HG02973 (cell line): ENCODE measurements around the gene CCDC194.

Experiments
- ATAC-seq: cut with Tn5 transposase; IDR thresholded peaks from one replicate; pipeline ENCODE4 v1.9.1; 2021; ENCODE audit warnings: moderate library complexity; ENCODE audit not compliant: unreplicated experiment

Gene CCDC194

GRCh38 chr19:17406046-17406886 is 12.3 kb upstream of the CCDC194 start:
- peak; percentile 22 for ATAC-seq

GRCh38 chr19:17405250-17406045 is 11.5 kb upstream of the CCDC194 start, which contains the start of gene BST2:
Gene BST2 (minus strand): TSS chr19:17405630. CDS start chr19:17405575, 55 bp downstream.
- peak; percentile 74 for ATAC-seq

DNA sequence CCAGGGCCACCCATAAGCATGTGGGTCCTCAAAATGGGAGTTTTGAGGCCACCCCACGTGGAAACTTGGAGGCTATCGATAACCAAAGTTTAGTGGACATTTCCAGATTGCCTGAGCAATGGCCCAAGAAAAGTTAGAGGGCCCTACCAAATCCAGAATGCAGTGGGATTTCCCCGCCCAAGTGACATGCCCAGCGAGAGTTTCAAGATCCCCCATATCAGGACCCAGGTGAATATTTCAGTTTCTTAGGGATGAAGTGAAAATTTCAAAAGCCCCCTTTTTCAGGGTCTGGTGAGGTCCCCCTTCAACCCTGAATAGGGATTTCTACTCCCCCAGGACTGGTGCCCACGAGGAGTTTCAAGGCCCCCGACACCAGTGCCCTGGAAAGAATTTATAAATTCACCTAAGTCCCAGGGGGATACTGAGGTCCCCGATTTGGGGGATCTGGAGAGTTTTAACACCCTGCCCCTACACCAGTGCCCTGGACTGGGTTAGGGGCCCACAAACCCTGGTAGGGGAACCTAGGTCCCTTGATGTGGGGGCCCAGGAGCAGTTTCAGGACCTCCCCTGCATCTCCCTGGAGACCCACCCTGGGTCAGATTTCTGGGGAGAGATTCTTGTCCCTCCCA is 10.7 kb upstream of the CCDC194 start:
- peak; percentile 12 for ATAC-seq

DNA sequence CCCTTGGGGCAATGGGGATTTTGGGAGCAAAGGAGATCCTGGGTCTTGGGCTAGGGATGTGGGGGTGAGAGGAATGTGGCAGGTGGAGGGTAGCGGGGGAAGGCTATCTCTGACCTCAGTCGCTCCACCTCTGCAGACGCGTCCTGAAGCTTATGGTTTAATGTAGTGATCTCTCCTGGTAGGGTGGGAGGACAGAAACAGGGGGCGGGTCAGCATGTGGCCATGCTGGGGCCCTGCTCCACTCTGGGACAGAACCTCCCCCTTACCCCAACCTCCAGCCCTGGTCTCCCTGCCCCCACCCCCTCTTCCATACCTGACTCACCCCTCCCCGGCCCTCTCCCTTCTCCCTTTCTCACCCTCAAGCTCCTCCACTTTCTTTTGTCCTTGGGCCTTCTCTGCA is 10.0 kb upstream of the CCDC194 start:
- no peak for ATAC-seq

GRCh38 chr19:17402982-17403855 is 9.2 kb upstream of the CCDC194 start:
- ATAC-seq = no peak

DNA sequence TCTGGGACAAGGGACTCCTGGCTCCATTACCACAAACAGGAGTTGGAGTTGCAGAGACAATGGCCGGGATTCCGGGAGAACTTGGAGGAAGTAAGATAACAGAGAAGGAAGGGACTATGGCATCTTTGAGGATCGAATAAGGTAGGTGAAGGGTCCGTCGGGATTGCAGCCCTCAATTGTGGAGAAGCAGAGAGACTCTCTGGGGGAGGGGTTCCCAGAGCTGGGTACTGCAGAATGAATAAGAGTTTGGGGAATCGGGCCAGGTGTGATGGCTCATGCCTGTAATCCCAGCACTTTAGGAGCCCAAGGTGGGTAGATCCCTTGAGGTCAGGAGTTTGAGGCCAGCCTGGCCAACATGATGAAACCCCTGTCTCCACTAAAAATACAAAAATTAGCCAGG is 7.6 kb upstream of the CCDC194 start:
- no peak for ATAC-seq

GRCh38 chr19:17398902-17399527 is 5.0 kb upstream of the CCDC194 start:
- ATAC-seq = no peak

- no peak for ATAC-seq
These were observed 957 bp upstream of the CCDC194 start for GRCh38 chr19:17394891-17395415.

DNA sequence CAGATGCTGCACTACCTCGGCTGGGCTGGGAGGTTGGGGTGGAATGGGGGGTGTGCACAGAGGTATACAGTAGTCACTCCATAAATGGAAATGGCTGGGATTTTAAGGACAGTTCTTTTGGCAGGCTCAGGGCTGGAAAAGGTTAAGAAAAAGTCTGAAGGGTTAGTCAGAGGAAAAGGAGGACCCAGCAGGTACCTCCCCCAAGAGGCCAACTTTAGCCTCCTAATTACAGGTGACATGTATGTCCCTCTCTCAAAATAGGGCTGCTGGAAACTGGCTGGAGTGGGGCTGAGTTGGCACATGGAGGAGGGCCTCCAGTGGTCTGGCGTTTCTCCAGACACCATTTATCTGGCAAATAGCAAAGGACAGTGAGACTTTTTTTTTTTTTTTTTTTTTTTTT is 994 bp downstream of the CCDC194 start:
- ATAC-seq = no peak

GRCh38 chr19:17391371-17392151 is 2.4 kb downstream of the CCDC194 start:
- ATAC-seq = no peak

DNA sequence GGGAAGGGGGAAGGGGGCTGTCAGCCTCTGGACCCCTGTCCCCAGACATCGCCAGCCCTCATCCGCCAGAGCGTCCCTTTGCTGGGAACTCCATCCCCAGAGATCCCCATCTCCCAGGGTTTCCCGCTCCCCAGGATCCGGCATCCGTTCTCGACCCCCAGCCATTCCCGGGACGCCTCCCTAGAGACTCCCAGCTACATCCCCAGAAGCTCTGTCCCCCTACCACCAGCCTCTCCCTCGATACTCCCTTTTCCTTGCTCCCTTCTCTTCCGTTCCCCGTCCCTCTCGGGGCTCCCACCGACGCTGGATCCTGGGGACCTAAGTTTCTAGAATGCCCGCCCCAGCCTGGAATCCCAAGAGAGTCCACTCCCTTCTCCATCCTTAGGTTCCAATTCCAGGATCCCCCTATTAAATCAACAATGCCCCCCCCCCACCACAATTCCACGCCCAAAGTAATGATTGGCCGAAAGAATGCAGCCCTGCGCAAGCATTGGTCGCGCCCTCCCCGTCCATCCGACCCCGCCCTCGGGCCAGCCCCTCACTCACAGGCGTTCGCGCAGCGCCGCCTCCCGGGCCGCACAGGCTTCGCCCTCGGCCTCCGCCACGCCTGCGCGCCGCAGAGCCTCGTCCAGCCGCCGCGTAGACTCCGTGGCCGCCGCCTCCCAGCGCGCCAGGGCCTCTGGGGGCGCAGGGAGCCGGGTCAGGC is 3.2 kb downstream of the CCDC194 start:
- peak; percentile 83 for ATAC-seq

DNA sequence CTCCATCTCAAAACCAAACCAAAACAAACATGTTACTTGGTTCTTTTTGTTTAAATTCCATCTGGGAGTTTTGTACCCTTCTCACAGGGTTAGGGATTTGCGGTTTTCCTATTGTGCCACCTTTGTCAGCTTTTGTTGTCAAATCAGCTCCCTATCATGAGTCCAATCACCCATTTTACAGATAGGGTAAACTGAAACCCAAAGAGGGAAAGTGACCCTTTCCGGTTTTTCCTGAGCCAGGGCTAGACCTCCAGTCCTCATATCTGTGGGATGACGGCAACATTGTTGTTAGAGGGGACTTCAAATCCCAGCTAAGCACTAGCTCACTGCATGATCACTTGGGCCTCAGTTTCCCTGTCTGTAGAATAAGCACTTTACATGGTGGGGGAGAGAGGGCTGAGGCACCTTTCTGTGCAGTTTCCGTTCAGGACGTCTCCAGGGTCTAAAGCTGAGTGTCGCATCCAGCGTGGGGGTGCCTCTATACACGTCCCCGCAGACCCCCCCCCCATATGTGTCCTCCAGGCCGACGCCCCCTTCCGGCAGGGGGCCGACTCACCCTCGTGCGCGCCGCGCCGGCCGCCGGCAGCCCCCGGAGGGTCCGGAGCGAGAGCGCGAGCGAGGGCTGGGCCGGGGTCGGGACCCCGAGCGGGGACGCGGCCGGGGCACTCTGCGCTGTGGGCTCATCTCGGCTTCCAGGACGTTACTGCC is 3.9 kb downstream of the CCDC194 start:
- ATAC-seq = no peak

- ATAC-seq = no peak
These were observed 4.7 kb downstream of the CCDC194 start for GRCh38 chr19:17389288-17389687.

- no peak for ATAC-seq
These were observed 8.0 kb downstream of the CCDC194 start for GRCh38 chr19:17385878-17386611.

- no peak for ATAC-seq
These were observed 13.4 kb downstream of the CCDC194 start for GRCh38 chr19:17380426-17381138.

DNA sequence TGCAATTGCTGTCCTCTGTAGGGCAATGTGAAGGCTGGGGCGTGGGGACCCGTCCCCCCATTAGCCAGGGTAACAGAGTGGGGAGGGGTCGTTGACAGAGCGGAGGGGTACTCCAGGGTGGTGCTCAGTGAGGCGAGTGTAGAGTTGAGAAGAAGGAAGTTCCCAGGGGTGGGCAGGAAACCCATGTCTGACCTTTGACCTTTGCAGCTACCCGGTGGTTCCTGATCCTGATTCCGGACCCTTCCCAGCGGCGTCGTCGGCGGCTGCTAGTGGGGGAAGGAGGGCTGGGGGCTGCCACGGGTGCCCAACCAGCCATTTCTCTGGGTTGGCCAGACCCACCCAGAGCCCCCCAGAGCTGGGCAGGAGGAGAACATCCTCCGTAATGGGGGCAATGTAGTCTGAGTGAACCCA is 14.8 kb downstream of the CCDC194 start:
- ATAC-seq = no peak

DNA sequence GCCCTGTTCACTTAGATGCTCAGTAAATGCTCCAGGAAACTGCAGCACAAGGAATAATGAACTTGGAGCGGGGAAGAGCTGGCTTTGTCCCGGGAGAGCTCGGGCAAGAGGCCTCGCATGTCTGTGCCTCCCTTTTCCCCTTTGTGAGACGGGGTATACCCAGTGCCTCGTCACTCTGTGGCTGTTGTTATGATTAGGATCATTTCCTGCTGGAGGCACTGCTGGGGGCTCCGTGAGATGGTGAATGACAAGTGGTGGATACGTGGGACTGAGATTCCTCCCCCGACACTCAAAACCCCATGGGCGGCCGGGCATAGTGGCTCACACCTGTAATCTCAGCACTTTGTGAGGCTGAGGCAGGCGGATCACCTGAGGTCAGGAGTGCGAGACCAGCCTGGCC is 15.7 kb downstream of the CCDC194 start:
- ATAC-seq = no peak
